SK-N-SH (cell line): ENCODE data around the gene SLC6A13.

Source experiments
- FOXM1 ChIP-seq: IDR thresholded peaks from 2 replicates; pipeline ENCODE4 v1.4.0; 2012; ENCODE audit warnings: low read depth, mild to moderate bottlenecking
- TF ChIP-seq, protein P1 (sequence below): IDR thresholded peaks from 2 replicates; pipeline ENCODE4 v1.4.0; 2012; ENCODE audit warnings: low read depth, borderline replicate concordance
- TF ChIP-seq, protein P2 (sequence below): fragments of 200-600 bp; sonication (generic); IDR thresholded peaks from 2 replicates; pipeline ENCODE4 v1.6.1; 2017; ENCODE audit warnings: antibody characterized with exemption, mild to moderate bottlenecking, moderate library complexity

DNA sequence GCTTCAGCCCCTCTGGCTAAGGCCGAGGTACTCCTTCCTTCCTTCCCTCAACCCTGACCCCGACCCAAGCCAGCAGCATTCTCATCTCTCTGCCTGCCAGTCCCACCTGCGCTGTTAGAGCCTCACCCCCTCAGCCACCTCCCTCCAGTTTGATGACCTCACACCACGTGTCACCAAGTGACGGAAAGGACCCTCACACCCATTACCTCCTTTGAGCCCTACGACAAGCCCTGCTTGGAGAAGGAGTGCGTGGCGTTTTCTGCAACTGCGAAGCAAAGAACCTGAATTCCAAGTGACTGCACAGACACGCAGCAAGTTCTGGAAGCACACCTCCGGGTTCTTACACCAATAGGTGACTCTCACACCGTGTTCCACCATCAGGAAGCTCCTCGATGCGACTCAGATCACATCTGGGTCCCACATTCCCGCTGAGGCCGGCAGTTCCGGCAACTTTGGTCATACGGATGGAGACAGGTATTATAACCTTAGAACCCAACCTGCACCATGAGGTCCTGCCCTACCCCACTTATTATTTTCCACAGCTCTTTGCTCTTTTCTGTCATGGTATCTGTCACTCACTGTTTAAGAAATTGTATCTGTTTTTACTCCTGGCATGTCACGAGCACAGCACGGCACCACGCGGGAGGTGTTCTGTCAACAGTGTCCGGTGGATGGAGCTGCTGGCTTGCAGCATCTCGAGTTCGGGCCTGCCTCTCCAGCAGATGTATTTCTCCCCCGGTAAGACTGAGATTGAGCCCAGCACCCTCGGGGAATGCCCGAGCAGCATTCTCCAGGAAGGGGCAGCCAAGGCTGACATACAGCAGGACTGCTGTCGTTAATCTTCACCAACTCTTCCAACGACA is 43.7 kb downstream of the SLC6A13 start:
- TF ChIP-seq FOXM1, result no peak
- TF ChIP-seq, protein P1, sequence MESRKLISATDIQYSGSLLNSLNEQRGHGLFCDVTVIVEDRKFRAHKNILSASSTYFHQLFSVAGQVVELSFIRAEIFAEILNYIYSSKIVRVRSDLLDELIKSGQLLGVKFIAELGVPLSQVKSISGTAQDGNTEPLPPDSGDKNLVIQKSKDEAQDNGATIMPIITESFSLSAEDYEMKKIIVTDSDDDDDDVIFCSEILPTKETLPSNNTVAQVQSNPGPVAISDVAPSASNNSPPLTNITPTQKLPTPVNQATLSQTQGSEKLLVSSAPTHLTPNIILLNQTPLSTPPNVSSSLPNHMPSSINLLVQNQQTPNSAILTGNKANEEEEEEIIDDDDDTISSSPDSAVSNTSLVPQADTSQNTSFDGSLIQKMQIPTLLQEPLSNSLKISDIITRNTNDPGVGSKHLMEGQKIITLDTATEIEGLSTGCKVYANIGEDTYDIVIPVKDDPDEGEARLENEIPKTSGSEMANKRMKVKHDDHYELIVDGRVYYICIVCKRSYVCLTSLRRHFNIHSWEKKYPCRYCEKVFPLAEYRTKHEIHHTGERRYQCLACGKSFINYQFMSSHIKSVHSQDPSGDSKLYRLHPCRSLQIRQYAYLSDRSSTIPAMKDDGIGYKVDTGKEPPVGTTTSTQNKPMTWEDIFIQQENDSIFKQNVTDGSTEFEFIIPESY, result no peak
- TF ChIP-seq, protein P2, sequence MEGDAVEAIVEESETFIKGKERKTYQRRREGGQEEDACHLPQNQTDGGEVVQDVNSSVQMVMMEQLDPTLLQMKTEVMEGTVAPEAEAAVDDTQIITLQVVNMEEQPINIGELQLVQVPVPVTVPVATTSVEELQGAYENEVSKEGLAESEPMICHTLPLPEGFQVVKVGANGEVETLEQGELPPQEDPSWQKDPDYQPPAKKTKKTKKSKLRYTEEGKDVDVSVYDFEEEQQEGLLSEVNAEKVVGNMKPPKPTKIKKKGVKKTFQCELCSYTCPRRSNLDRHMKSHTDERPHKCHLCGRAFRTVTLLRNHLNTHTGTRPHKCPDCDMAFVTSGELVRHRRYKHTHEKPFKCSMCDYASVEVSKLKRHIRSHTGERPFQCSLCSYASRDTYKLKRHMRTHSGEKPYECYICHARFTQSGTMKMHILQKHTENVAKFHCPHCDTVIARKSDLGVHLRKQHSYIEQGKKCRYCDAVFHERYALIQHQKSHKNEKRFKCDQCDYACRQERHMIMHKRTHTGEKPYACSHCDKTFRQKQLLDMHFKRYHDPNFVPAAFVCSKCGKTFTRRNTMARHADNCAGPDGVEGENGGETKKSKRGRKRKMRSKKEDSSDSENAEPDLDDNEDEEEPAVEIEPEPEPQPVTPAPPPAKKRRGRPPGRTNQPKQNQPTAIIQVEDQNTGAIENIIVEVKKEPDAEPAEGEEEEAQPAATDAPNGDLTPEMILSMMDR, result no peak
